ENCODE measurements around the gene UBE2E2. TPM values are rescaled to one million over a fixed set of nuclear protein-coding genes. Genes with fewer than 3 reads are reported as not detected.
A peak's percentile ranks its signal among the peaks of the same experiment; 100 is the strongest.

The UBE2E2 gene
- total RNA-seq, 2 donors from 2014 or later = 23.2 to 34.5 TPM

GRCh38 chr3:23489300-23490158 is 286.4 kb downstream of the UBE2E2 start:
- Mint-ChIP-seq H3K27me3 (ENCODE audit: insufficient read depth) (no peaks in the 10 kb centered on the region), H3K36me3 (ENCODE audit: low read depth) (peaks cover 3% of the 10 kb centered on the region), H3K4me3 (no peak overlapping the region), H3K4me1 (peaks cover 18% of the 10 kb centered on the region), H3K9me3 (peaks cover 10% of the 10 kb centered on the region), H3K27ac (no peak overlapping the region)
- 78 to 83% methylated on average over 4 to 7 of the region's 7 CpGs for WGBS, 2 experiments (ENCODE audit: insufficient coverage in 1 of 2, insufficient read length in 1 of 2)
- Histone ChIP-seq H3K27me3 (ENCODE audit: control insufficient read depth, insufficient read depth, low read length, poor library complexity, severe bottlenecking) (no peaks in the 10 kb centered on the region), H3K36me3 (ENCODE audit: control insufficient read depth, insufficient read depth, low read length) (no peaks in the 10 kb centered on the region), H3K9me3 (ENCODE audit: control insufficient read depth, low read length) (peaks cover 16% of the 10 kb centered on the region), H3K4me3 (ENCODE audit: low read length) (no peak overlapping the region), H3K9ac (ENCODE audit: extremely low read depth, low read length, poor library complexity, severe bottlenecking) (no peak overlapping the region), H3K4me1 (ENCODE audit: control insufficient read depth, insufficient read depth, low read length) (peaks cover 6% of the 10 kb centered on the region), H3K27ac (ENCODE audit: low read depth, low read length) (no peak overlapping the region)
- TF ChIP-seq CTCF (conservative IDR thresholded peaks at IDR 0.05) = no peak
- peak; percentile 59 for DNase-seq

GRCh38 chr3:23490459-23490858 is 287.3 kb downstream of the UBE2E2 start:
- no peaks in the 10 kb centered on the region for H3K36me3 Mint-ChIP-seq (ENCODE audit: low read depth)

GRCh38 chr3:23492057-23492456 is 288.9 kb downstream of the UBE2E2 start:
- no peak overlapping the region for H3K4me3 Mint-ChIP-seq
- H3K4me1 ChIP-seq (ENCODE audit: control insufficient read depth, insufficient read depth, low read length) = peaks cover 6% of the 10 kb centered on the region
- H3K27ac Mint-ChIP-seq = no peak overlapping the region
- no peaks in the 10 kb centered on the region for H3K9me3 Mint-ChIP-seq
- H3K36me3 ChIP-seq (ENCODE audit: control insufficient read depth, insufficient read depth, low read length) = no peaks in the 10 kb centered on the region
- no peak overlapping the region for H3K27ac ChIP-seq (ENCODE audit: low read depth, low read length)
- H3K9ac ChIP-seq (ENCODE audit: extremely low read depth, low read length, poor library complexity, severe bottlenecking) = no peak overlapping the region
- no peaks in the 10 kb centered on the region for H3K36me3 Mint-ChIP-seq (ENCODE audit: low read depth)
- DNase-seq = no peak
- no peak for TF ChIP-seq CTCF (conservative IDR thresholded peaks at IDR 0.05)
- no peaks in the 10 kb centered on the region for H3K9me3 ChIP-seq (ENCODE audit: control insufficient read depth, low read length)
- no peaks in the 10 kb centered on the region for H3K27me3 ChIP-seq (ENCODE audit: control insufficient read depth, insufficient read depth, low read length, poor library complexity, severe bottlenecking)
- H3K4me3 ChIP-seq (ENCODE audit: low read length) = no peak overlapping the region
- peaks cover 18% of the 10 kb centered on the region for H3K4me1 Mint-ChIP-seq
- H3K27me3 Mint-ChIP-seq (ENCODE audit: insufficient read depth) = no peaks in the 10 kb centered on the region

More at GRCh38 chr3:23490459-23490858, 287.3 kb downstream of the UBE2E2 start:
- Mint-ChIP-seq H3K4me3 (no peak overlapping the region), H3K4me1 (peaks cover 18% of the 10 kb centered on the region), H3K27me3 (ENCODE audit: insufficient read depth) (no peaks in the 10 kb centered on the region), H3K27ac (no peak overlapping the region), H3K9me3 (peaks cover 7% of the 10 kb centered on the region)
- DNase-seq = no peak
- Histone ChIP-seq H3K9me3 (ENCODE audit: control insufficient read depth, low read length) (peaks cover 13% of the 10 kb centered on the region), H3K27me3 (ENCODE audit: control insufficient read depth, insufficient read depth, low read length, poor library complexity, severe bottlenecking) (no peaks in the 10 kb centered on the region), H3K27ac (ENCODE audit: low read depth, low read length) (no peak overlapping the region), H3K36me3 (ENCODE audit: control insufficient read depth, insufficient read depth, low read length) (no peaks in the 10 kb centered on the region), H3K9ac (ENCODE audit: extremely low read depth, low read length, poor library complexity, severe bottlenecking) (no peak overlapping the region), H3K4me1 (ENCODE audit: control insufficient read depth, insufficient read depth, low read length) (peaks cover 6% of the 10 kb centered on the region), H3K4me3 (ENCODE audit: low read length) (no peak overlapping the region)
- no peak for TF ChIP-seq CTCF (conservative IDR thresholded peaks at IDR 0.05)
- 85 to 100% methylated on average over 2 to 3 of the region's 3 CpGs for WGBS, 2 experiments (ENCODE audit: insufficient coverage in 1 of 2, insufficient read length in 1 of 2)
